SIG-M5 (cell line): ENCODE measurements around the gene LGALSL.

ENCODE experiments used
- DNase-seq: peaks from one replicate; lab custom pipeline; 2025; lab: John Stamatoyannopoulos, UW

Gene LGALSL

GRCh38 chr2:64471600-64471999 is 17.6 kb downstream of the LGALSL start:
- no peak for DNase-seq

- DNase-seq: no peak
These were observed 18.9 kb downstream of the LGALSL start for GRCh38 chr2:64472881-64473280.

GRCh38 chr2:64474121-64474571 is 20.2 kb downstream of the LGALSL start:
- DNase-seq: no peak

DNA sequence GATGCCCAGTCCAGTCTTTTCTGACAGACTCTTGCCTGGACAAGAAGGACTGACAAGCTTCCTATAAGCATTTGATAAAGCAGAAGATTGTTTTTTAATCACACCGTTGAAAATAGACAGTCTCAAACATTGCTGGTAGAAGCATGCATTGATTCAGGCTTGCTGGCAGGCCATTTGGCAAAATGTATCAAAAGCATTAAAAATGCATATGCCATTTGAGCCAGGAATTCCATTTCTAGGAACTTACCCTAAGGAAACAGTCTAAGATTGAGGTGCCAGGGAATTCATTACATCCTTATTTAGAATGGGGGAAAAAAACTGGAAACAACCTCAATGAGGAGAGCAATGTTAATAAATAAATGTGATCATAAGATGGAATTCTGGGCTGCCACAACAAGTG is 20.7 kb downstream of the LGALSL start:
- DNase-seq: no peak

- DNase-seq: no peak
These were observed 23.1 kb downstream of the LGALSL start for GRCh38 chr2:64477037-64477436.

DNA sequence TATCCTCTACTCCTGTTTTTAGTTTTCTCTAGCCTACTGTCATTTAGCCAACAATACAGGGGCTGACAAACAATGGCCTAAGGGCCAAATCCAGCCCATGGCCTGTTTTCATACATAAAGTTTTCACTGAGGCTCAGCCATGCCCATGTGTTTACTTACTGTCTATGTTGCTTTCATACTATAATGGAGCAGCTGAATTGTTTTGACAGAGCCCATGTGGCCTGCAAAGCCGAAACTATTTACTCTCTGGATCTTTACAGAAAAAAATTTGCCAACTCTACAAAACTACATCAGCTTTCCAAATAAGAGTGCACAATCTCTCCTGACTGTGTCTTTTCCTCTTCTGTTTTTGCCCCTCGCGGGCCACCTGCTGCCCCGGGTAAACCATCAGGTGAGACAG is 24.0 kb downstream of the LGALSL start:
- no peak for DNase-seq

DNA sequence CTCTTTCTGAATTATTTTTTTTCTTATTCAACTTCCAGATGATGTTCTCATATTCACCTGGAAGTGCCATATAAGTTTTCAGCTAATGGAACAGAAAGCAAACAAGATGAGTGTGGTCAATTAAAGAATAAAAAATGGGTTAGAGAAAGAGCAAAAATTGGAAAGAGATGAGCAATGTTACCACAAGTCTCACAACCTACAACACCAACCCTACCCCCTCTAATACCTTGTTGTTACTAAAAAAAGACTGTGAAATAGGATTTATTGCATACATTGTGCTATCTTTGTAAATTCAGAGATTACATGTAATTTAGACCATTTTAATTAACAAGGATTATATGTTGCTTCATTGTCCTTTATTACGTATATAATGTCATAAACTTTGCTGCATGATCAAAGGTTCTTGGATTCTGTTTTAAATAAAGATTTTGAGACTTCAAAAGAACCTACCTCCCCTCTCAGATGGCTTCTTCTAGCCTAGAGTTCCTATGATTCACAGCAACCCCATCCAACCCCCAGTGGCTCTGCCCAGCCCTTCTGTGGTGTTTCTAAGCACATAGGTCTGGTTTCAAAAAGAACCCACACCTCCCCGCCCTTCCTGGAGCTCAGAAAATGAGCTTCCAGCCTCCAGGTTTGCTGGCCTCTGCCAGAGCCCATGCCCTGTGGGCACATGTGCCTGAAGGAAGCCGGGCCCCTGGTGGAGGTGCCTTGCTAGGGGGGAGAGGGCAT is 24.7 kb downstream of the LGALSL start:
- DNase-seq: no peak

- no peak for DNase-seq
These were observed 25.5 kb downstream of the LGALSL start for GRCh38 chr2:64479259-64480117.

GRCh38 chr2:64481665-64482064 is 27.7 kb downstream of the LGALSL start:
- DNase-seq: no peak

DNA sequence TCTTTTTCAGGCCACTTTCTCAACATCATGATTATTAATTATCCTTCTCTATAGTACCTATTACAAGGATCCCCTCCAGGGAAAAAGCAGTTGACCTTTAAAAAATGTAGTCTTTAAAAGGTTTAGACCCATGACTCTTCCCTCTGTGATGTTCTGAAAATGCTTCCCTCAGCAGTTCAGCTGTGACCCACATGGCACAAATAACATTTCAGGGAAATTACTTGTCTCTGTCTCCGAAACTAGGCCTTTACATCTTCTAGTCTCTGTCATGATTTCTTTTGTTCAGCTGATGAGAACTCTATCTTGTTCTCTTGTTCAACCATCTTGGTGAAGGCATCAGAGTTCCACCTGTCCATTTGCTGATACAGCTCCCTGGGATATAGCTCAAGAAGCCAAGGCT is 28.3 kb downstream of the LGALSL start:
- DNase-seq: no peak

DNA sequence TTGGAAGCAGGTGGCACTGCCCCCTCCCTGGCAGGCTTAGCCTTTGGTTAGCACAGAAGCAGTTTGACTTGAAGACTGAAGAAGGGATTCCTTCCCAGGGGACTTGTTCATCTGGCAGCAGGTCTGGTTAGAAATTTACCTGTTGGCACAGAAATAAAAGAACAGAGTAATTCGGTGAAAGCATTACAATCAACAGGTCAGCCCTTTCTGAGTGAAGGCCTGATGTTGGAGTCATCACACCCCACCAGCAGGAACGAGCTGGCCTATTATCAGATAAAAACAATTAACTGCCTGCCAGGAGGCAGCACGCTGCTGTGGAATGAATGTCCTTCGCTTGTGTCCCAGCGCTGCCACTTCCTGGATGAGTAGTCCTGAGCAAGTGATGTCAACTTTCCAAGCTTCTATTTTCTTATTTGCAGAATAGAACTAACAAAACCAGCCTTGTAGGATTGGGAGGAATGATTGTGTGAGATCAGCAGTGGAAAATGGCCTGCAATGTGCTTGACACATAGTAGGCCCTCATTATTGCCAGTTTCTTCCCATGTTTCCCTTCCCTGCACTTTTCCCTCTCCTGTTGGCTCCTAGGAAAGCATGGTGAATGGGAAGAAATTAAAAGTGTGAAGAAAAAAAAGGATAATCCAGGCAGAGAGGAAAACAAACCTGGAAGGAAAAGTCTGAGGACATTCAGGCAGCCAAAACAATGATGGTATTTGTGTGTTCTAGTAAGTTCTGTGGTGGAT is 29.0 kb downstream of the LGALSL start:
- DNase-seq: no peak

- DNase-seq: no peak
These were observed 31.4 kb downstream of the LGALSL start for GRCh38 chr2:64485331-64485730.

DNA sequence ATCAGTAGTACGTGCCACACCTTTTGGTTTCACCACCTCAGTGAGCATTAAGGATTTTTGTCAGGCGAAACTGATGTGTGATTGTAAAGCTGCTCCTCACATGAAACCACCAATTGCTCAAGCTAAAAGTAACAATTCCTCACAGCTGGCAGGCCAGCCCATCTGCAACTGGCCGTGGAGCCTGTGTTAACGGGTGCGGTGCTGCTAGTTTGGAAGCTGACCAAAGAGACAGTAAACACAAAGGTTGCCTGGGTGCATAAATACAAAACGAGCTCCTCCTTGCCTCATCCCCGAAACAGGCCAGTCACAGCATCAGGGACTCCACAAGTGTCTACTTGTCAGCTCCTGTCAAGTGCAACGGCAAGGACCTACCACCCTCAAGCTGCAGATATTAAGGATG is 32.0 kb downstream of the LGALSL start:
- no peak for DNase-seq

DNA sequence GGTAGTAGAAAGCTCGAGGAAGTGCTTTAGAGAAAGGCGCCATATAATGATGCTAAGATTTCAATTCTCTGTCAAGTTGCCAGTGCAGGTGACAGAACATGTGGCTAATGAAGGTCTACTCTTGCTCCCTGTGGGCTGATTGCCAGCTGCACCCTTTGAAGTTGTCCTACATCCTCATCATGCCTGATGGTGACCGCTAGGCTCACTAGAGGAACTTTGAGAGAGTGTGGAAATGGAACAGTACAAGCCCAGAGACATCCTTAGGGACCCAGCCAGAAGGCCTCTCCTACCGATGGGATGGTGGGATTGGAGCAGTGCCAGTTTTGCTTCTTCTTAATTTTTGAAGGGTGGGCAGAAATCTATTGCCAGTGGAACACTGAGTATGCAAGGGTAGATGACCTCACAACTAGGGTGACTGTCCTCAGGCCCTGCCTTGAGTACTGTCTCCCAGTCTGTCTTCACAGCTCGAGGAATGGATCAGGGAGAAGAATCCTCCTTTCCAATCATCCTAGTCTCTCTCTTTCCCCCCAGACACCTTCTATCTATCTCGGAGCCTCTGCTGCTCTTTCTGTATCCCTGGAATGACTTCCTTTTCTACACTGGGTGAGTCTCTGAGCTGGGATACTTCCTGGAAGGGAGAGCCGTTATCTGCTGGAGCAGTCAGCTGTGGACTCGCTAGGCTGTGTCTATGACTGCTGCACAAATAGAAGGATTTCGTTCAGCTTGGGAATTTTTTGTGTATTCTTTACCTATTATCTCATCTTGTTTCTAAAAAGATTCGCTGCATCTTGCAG is 33.5 kb downstream of the LGALSL start:
- DNase-seq: no peak

GRCh38 chr2:64488050-64488974 is 34.4 kb downstream of the LGALSL start:
- no peak for DNase-seq

DNA sequence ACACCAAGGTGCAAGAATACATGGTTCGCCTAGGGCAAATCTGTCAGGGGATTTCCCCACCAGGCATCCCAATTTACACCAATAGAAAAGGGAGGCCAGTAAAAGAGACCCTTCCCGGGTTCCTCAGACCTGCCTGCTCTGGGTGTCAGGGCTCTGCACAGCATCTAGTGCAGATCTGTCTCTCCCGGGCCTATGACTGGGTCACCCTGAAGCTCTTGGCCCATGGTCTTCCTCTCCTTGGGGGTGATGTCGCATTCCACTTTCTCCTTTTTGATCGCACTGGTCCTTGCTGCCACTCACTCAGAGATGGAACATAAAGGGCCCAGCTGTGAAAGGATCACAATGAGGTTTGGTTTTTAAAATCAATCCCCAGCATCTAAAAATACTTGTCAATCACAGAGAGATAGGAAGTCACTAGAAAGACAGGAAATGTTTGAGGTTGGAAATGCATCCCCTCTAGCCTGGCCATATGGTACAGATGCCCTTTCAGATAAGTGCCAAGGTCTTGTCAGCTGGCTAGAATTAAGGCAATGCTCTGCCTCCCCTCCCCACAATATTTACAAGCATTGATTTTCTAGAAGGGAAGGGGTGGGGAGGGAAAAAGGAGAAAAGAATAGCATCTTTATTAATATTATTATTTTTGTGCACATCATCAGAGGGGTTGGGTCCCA is 35.3 kb downstream of the LGALSL start:
- DNase-seq: no peak

- no peak for DNase-seq
These were observed 37.5 kb downstream of the LGALSL start for GRCh38 chr2:64491426-64491825.

DNA sequence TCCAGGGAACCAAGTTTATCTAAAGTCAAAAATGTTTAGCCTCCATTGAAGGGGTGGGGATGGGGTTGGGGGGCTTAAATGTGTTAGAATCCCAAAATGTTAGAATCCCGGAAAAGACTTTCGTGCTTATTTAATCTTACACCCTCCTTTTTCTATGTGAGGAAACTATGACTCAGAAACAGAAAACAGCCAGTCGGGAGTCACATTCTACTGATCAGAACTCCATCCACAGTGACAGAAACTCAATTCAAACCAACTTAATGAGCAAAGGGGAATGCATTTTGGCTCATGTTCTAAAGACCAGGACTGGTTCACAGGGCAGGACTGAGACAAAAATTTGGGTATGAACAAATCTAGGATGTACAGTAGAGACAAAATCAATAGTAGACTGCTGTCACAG is 38.3 kb downstream of the LGALSL start:
- DNase-seq: no peak

- no peak for DNase-seq
These were observed 38.9 kb downstream of the LGALSL start for GRCh38 chr2:64492821-64493220.

- no peak for DNase-seq
These were observed 39.8 kb downstream of the LGALSL start for GRCh38 chr2:64493788-64494187.
